Posterior vena cava (tissue), 2 donors: ENCODE results near the gene MYBBP1A. TPM values are rescaled to one million over a fixed set of nuclear protein-coding genes. Genes with fewer than 3 reads are reported as not detected.

Experiments used
- DNase-seq: peaks from one replicate; pipeline ENCODE4 v3.0.0-alpha.2; 2020; ENCODE audit warnings: low spot score
- intact Hi-C, 2 donors: fragments of 100-400 bp; cut with DNase I; formaldehyde crosslinking; loops; one replicate each; pipeline versions ENCODE4 v1.14.1 to v1.14.2; 2022 to 2023
- total RNA-seq, 2 donors: library from RNA; stranded (reverse); fragmentation: NEBNext Ultra II Directional; extraction: Animal tissue kit (Norgen Biotek cat#: 25700); gene quantifications; one replicate each; pipeline ENCODE4 v1.2.1, GENCODE V29; 2021
- donor health status: DM: yes; HTN: yes; CAD: no.
- donor health status: DM: yes; HTN: yes; CAD: no.

The MYBBP1A gene
- total RNA-seq, 2 donors from 2014 or later, result 37.9 to 41.0 TPM

GRCh38 chr17:4532860-4533522 is 22.2 kb downstream of the MYBBP1A start:
- DNase-seq, result no peak
- intact Hi-C loops, result loop anchor here in 1 of 2 donors (10.0 kb wide), 1 partner anchor 108 kb away; no protein-coding TSS in a partner anchor

GRCh38 chr17:4531988-4532736 is 23.0 kb downstream of the MYBBP1A start:
- intact Hi-C loops, result loop anchor here in 1 of 2 donors (10.0 kb wide), 1 partner anchor 107 kb away; no protein-coding TSS in a partner anchor
- no peak for DNase-seq

DNA sequence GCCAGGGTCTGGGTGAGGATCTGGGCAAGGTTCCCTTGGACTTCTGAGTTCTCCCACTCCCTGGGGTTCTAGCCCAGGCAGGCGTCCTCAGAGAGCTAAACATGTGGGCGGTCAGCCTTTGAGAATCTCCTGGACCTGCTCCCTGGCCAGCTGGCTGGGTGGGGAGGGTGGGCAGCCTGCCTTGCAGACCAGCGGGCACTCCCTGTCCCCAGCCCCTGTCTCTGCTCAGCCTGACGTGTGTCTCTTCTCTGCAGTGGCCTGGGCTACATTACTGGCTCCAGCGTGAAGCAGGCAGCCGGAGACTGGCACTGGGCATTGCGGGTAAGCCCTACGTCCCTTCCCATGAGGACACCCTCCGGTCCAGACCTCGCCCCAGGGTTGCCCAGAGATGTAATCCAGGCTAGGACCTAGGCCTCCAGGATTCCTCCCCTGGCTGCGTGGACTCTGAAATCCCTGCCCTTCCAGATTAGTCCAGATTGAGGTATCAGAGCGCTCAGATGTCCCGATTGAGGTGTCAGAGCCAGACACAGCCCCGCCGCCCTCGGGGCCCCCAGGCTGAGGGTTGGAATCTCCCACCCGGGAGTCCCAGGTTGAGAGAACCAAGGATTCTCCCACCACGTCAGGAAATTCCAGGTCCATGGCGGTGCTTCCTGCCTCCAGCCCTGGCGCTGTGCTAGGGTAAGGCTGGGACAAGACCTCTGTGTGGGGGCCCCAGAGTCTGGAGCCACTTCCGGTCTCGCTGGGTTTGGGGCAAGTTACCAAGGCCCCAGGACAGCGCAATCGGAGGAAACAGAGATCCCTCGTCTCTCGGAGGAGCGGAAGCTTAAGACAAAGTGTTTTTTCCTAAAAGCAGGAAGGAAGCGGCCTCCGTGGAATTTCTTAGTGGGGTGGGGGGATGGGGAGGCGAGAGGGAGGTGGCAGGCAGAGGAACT is 24.1 kb downstream of the MYBBP1A start:
- no peak for DNase-seq
- intact Hi-C loops, result loop anchor here in 1 of 2 donors (10.0 kb wide), 1 partner anchor 106 kb away; no protein-coding TSS in a partner anchor

- intact Hi-C loops, result loop anchor here in 1 of 2 donors (10.0 kb wide), 1 partner anchor 105 kb away; no protein-coding TSS in a partner anchor
- DNase-seq, result no peak
Measured at GRCh38 chr17:4529533-4530152, 25.5 kb downstream of the MYBBP1A start.

- DNase-seq, result no peak
- intact Hi-C loops, result no loop called here
Measured at GRCh38 chr17:4527566-4528125, 27.5 kb downstream of the MYBBP1A start.

DNA sequence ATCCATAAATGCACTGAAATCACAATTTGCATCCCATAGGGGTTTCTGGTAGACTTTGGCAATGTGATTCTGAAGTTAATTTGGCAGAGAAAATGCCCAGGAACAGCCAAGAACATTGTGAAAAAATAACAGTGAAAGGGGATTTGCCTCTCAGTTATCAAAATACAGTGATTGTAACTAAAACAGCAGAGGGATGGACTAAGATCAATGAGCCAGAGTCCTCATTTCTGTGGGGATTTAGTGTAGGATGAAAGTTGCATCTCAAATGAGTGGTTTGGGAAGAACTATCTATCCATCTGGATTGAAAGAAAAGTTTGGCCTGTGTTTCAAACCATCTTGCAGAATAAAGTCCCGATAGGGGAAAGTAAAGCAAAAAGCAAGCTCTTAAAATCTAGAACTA is 28.1 kb downstream of the MYBBP1A start:
- no peak for DNase-seq
- intact Hi-C loops, result no loop called here

DNA sequence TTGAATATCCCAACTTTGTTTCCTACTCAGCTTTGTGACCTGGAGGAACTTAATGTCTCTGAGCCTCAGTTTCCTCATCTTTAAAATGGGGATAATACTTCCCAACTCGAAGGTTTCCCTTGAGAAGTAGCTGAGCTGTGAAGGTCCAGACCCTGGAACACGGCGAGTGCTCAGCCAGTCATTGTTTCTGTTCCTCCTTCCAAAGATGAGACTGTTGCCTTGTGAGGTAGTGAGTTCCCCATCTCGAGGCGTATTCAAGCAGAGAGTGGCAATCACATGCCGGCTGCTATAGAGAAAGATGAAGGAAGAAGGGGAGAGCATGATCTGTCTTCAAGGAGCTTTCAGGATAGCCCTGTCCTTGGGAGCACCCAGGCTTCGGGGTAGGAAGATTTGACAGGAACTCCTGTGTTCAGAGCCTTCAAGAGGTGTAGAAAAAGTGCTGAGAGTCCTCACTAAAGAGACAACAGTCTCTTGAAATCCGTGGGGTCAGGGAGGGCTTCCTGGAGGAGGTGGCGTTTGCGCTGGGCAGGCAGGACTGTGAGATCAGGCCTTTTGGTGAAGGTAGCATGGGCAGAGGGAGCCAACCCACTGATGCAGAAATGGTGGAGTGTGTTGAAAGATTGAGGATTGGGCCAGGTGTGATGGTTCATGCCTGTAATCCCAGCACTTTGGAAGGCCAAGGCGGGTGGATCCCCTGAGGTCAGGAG is 29.3 kb downstream of the MYBBP1A start:
- DNase-seq, result no peak
- intact Hi-C loops, result loop anchor here in 1 of 2 donors (1.0 kb wide), 1 partner anchor 14 kb away; no protein-coding TSS in a partner anchor

DNA sequence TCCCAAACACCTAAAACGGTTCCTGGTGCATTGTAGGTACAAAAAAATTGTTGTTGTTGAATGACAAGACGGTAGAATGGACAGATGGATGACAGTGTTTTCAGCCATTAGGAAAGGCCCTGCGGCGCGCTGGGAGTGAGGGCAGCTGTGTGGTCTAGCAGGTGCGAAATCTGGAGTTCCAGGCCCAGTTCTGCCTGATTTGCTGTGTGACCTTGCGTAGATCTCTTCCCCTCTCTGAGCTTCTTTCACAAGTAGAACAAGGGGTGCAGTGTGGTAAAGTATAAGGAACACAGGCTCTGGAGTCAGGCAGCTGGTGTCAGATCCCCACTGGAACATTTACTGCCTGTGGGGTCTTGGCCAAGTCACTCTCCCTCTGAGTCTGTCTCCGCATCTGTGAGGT is 31.2 kb downstream of the MYBBP1A start:
- no peak for DNase-seq
- intact Hi-C loops, result no loop called here

GRCh38 chr17:4522661-4523060 is 32.5 kb downstream of the MYBBP1A start:
- intact Hi-C loops, result no loop called here
- no peak for DNase-seq

- intact Hi-C loops, result no loop called here
- no peak for DNase-seq
Measured at GRCh38 chr17:4520894-4521600, 34.1 kb downstream of the MYBBP1A start.

- intact Hi-C loops, result no loop called here
- DNase-seq, result no peak
Measured at GRCh38 chr17:4520060-4520893, 34.9 kb downstream of the MYBBP1A start.

GRCh38 chr17:4519361-4519788 is 35.8 kb downstream of the MYBBP1A start:
- no peak for DNase-seq
- intact Hi-C loops, result no loop called here

DNA sequence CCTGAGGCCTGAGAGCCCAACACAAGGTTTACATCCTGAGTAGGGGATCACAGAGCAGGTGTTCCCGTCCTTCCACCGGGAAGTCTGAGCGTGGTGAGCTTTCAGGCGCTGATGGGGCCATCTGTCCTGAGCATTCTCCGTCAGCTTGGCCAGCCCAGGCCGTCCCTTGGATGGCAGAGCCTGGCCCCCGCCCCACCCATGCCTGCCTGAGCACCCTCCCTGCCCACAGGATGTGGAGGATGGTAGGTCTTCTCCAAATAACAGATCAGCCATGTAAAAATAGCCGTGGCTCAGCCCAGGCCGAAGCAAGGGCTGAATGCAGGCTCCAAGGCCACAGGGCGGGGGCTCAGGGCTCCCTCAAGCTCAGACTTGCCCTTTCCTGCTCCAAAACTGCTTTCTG is 36.3 kb downstream of the MYBBP1A start:
- intact Hi-C loops, result no loop called here
- DNase-seq, result no peak

- intact Hi-C loops, result no loop called here
- DNase-seq, result no peak
Measured at GRCh38 chr17:4516735-4517134, 38.4 kb downstream of the MYBBP1A start.

GRCh38 chr17:4515501-4515900 is 39.7 kb downstream of the MYBBP1A start:
- intact Hi-C loops, result no loop called here
- DNase-seq, result no peak

- intact Hi-C loops, result no loop called here
- no peak for DNase-seq
Measured at GRCh38 chr17:4514779-4515178, 40.4 kb downstream of the MYBBP1A start.

DNA sequence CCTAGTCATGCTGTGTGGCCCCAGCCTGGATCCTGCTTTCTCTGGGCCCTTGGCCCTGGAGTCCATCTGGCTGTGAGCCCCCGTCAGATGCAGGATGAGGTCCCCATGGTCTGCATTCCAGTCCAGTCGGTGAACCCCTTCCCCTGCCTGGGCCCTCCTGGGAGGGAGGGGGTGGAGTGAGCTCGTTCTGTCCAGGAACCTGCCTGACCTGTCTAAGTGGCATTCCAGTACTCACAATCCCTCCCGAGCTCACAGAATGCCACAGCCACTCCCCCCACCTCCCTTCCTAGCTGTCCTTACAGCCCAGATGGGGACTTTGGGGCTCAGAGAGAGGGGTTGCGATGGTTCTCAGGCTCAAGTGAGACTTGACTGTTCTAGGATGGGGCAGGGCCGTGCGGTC is 41.0 kb downstream of the MYBBP1A start:
- DNase-seq, result no peak
- intact Hi-C loops, result no loop called here
